Body of pancreas (tissue), 4 donors: ENCODE data around the gene COX6B1. TPM values are rescaled to one million over a fixed set of nuclear protein-coding genes. Genes with fewer than 3 reads are reported as not detected.

Source experiments
- ATAC-seq: fragments of 150-250 bp; one replicate; pipeline ENCODE4 v1.9.1; 2016
- DNase-seq, 4 donors: peaks; one replicate each; pipeline ENCODE4 v3.0.0-alpha.2; 2019
- H3K27ac ChIP-seq, 4 donors: fragments of 200-600 bp; sonication (generic); 1 replicate in 3 of 4; 2 replicates in 1 of 4; pipeline versions ENCODE4 v1.5.1 to v1.6.1; 2016 to 2019; ENCODE audit warnings: mild to moderate bottlenecking in 1 of 4, mixed read lengths in 1 of 4, moderate library complexity in 1 of 4
- H3K27me3 ChIP-seq, 2 donors: fragments of 200-600 bp; sonication (generic); one replicate each; pipeline ENCODE4 v1.6.0; 2016; ENCODE audit warnings: mild to moderate bottlenecking in 1 of 2
- H3K36me3 ChIP-seq, 2 donors: fragments of 200-600 bp; sonication (generic); replicated peaks in 1 of 2; 2 replicates each; pipeline ENCODE4 v1.5.1; 2016; ENCODE audit warnings: low read depth in 2 of 2; ENCODE audit not compliant: insufficient read depth in 1 of 2
- H3K4me1 ChIP-seq: fragments of 200-600 bp; sonication (generic); one replicate; pipeline ENCODE4 v1.6.0; 2016
- H3K4me3 ChIP-seq, 2 donors: fragments of 200-600 bp; sonication (generic); 1 replicate in 1 of 2; 2 replicates in 1 of 2; pipeline ENCODE4 v1.5.1; 2016 to 2019
- H3K9me3 ChIP-seq, 3 donors: fragments of 200-600 bp; sonication (generic); 1 replicate in 2 of 3; 2 replicates in 1 of 3; pipeline ENCODE4 v1.5.1; 2016
- CTCF ChIP-seq, 7 experiments: fragments of 450-650 bp in 4 of 7; fragments of 200-600 bp in 3 of 7; sonication (generic) in 3 of 7; IDR thresholded peaks; one replicate each; pipeline ENCODE4 v1.5.1; 2016 to 2019; ENCODE audit warnings: antibody characterized with exemption in 7 of 7
- POLR2A ChIP-seq, 3 donors: fragments of 450-650 bp; IDR thresholded peaks; one replicate each; pipeline ENCODE4 v1.6.1; 2016; ENCODE audit warnings: antibody characterized with exemption in 3 of 3, mild to moderate bottlenecking in 2 of 3
- WGBS, 2 donors: methylation state at CpG; one replicate each; pipeline ENCODE4 v1.1.5; 2017; 5-methylcytosine and 5-hydroxymethylcytosine counted together
- intact Hi-C: fragments of 100-400 bp; cut with DNase I; formaldehyde crosslinking; loops from one replicate; pipeline ENCODE4 v1.15.1; 2023
- total RNA-seq, 2 donors: library from RNA; depleted of rRNA; stranded (reverse); fragments of >200 nt; gene quantifications; one replicate each; pipeline ENCODE4 v1.1.0, GENCODE V29; 2016

COX6B1 gene
- total RNA-seq, 2 donors from 2014 or later: 134 to 151 TPM

- DNase-seq (no peak), ATAC-seq (no peak)
- Histone ChIP-seq H3K27me3 (no peaks in the 10 kb centered on the region), H3K4me3 (no peak overlapping the region), H3K27ac (no peak overlapping the region), H3K9me3 (no peaks in the 10 kb centered on the region), H3K36me3 (no peaks in the 10 kb centered on the region), H3K4me1 (peaks cover 1% of the 10 kb centered on the region)
- TF ChIP-seq CTCF (IDR thresholded peaks at IDR 0.05): no peak
- TF ChIP-seq POLR2A (IDR thresholded peaks at IDR 0.05): no peak
- intact Hi-C loops: no loop called here
- 30 to 58% methylated on average over 4 of the region's 4 CpGs for WGBS, 2 donors
Measured at GRCh38 chr19:35696835-35697234, 48.7 kb downstream of the COX6B1 start.

- peak overlapping the region; percentile 81 to 95 (median 86) for H3K27ac ChIP-seq
- 1% methylated on average over 49 of the region's 50 CpGs; no CpG with 5 or more reads in 1 of the 2 donors for WGBS, 2 donors
Measured at GRCh38 chr19:35702223-35703012, 54.3 kb downstream of the COX6B1 start.

GRCh38 chr19:35703343-35703742, 55.2 kb downstream of the COX6B1 start:
- peak; percentile 72 for ATAC-seq
- Histone ChIP-seq H3K27me3 (no peaks in the 10 kb centered on the region), H3K27ac (peak overlapping the region; percentile 81 to 95 (median 86)), H3K9me3 (no peaks in the 10 kb centered on the region), H3K4me1 (peaks cover 15% of the 10 kb centered on the region), H3K4me3 (no peak overlapping the region), H3K36me3 (no peaks in the 10 kb centered on the region)
- 27 to 44% methylated on average over 6 to 9 of the region's 9 CpGs for whole genome bisulfite sequencing, 2 donors
- peak; percentile 75 to 85 (median 84) for DNase-seq
- intact Hi-C loops: no loop called here
- TF ChIP-seq CTCF (IDR thresholded peaks at IDR 0.05) (no peak), POLR2A (IDR thresholded peaks at IDR 0.05) (no peak)

More at GRCh38 chr19:35702223-35703012, 54.3 kb downstream of the COX6B1 start:
- Histone ChIP-seq H3K27me3 (no peaks in the 10 kb centered on the region), H3K36me3 (no peaks in the 10 kb centered on the region), H3K4me3 (peak overlapping the region; percentile 1 to 15), H3K9me3 (no peaks in the 10 kb centered on the region), H3K4me1 (peaks cover 15% of the 10 kb centered on the region)
- DNase-seq (peak; percentile 95 to 99 (median 98)), ATAC-seq (peak; percentile 97)
- intact Hi-C loops: no loop called here
- TF ChIP-seq CTCF (IDR thresholded peaks at IDR 0.05) (peak in 1 of 7 experiments; percentile 11), POLR2A (IDR thresholded peaks at IDR 0.05) (peak; percentile 58 to 83 (median 72))

- intact Hi-C loops: no loop called here
- Histone ChIP-seq H3K27ac (peak within 1 kb of the TSS in 3 of 4 donors; percentile 81 to 89 (median 82)), H3K9me3 (no peaks in the 10 kb centered on the region), H3K4me1 (peaks cover 15% of the 10 kb centered on the region), H3K4me3 (no peak within 1 kb of the TSS), H3K36me3 (no peaks in the 10 kb centered on the region), H3K27me3 (no peaks in the 10 kb centered on the region)
- ATAC-seq: no peak
- no peak for TF ChIP-seq CTCF (IDR thresholded peaks at IDR 0.05)
- TF ChIP-seq POLR2A (IDR thresholded peaks at IDR 0.05): no peak
- DNase-seq: peak in 1 of 4 donors; percentile 28
- WGBS, 2 donors: 66 to 70% methylated on average over 4 to 24 of the region's 24 CpGs
Measured at GRCh38 chr19:35704218-35704617, 56.1 kb downstream of the COX6B1 start, which contains the start of gene ZBTB32. Gene ZBTB32, plus strand, starts transcription at chr19:35704558. Its CDS starts 10,069 bp downstream, at chr19:35714627.

Other genes with a start within 250 kb of the COX6B1 start
- not detected for gene FFAR2, start 200.1 kb upstream of the COX6B1 start, total RNA-seq
- gene KRTDAP, start 157.9 kb upstream of the COX6B1 start, total RNA-seq: not detected
- gene DMKN, start 134.7 kb upstream of the COX6B1 start, total RNA-seq: 100 to 1,000 TPM; 146 TPM
- not detected for gene SBSN, start 120.0 kb upstream of the COX6B1 start, total RNA-seq
- gene GAPDHS, start 114.9 kb upstream of the COX6B1 start, total RNA-seq: not detected
- gene TMEM147, start 102.7 kb upstream of the COX6B1 start, total RNA-seq: 10 to 100 TPM; 59.4 to 67.9 TPM
- gene ATP4A, start 84.7 kb upstream of the COX6B1 start, total RNA-seq: 1 to 10 TPM in 1 of 2 donors, not detected in 1; 8.2 TPM
- gene PMIS2, start 62.1 kb upstream of the COX6B1 start, total RNA-seq: not detected
- gene HAUS5, start 35.6 kb upstream of the COX6B1 start, total RNA-seq: 10 to 100 TPM in 1 of 2 donors, 1 to 10 TPM in 1; 9.6 to 14.5 TPM
- gene RBM42, start 19.3 kb upstream of the COX6B1 start, total RNA-seq: 10 to 100 TPM; 26.7 to 65.3 TPM
- gene ETV2, start 6.6 kb upstream of the COX6B1 start, total RNA-seq: not detected
- not detected for gene UPK1A, start 18.2 kb downstream of the COX6B1 start, total RNA-seq
- not detected for gene ZBTB32, start 56.2 kb downstream of the COX6B1 start, total RNA-seq
- gene KMT2B, start 69.7 kb downstream of the COX6B1 start, total RNA-seq: 10 to 100 TPM; 18.7 to 31.6 TPM
- gene IGFLR1, start 94.1 kb downstream of the COX6B1 start, total RNA-seq: 10 to 100 TPM in 1 of 2 donors, 1 to 10 TPM in 1; 6.0 to 11.2 TPM
- 10 to 100 TPM; 26.2 to 83.4 TPM for gene U2AF1L4, start 97.1 kb downstream of the COX6B1 start, total RNA-seq
- gene PSENEN, start 97.3 kb downstream of the COX6B1 start, total RNA-seq: 10 to 100 TPM; 10.6 to 21.1 TPM
- gene LIN37, start 100.3 kb downstream of the COX6B1 start, total RNA-seq: 1 to 10 TPM; 6.7 to 7.6 TPM
- 100 to 1,000 TPM in 1 of 2 donors, 10 to 100 TPM in 1; 35.0 to 117 TPM for gene HSPB6, start 108.7 kb downstream of the COX6B1 start, total RNA-seq
- 10 to 100 TPM in 1 of 2 donors, 1 to 10 TPM in 1; 7.3 to 14.2 TPM for gene PROSER3, start 109.9 kb downstream of the COX6B1 start, total RNA-seq
- 10 to 100 TPM in 1 of 2 donors, 1 to 10 TPM in 1; 8.6 to 71.5 TPM for gene ARHGAP33, start 127.2 kb downstream of the COX6B1 start, total RNA-seq
- gene PRODH2, start 164.5 kb downstream of the COX6B1 start, total RNA-seq: 1 to 10 TPM in 1 of 2 donors, under 1 TPM in 1; 0.99 to 3.9 TPM
- 10 to 100 TPM; 14.0 to 33.6 TPM for gene NPHS1, start 204.2 kb downstream of the COX6B1 start, total RNA-seq
- 10 to 100 TPM; 42.5 to 75.5 TPM for gene KIRREL2, start 208.6 kb downstream of the COX6B1 start, total RNA-seq
- gene APLP1, start 220.3 kb downstream of the COX6B1 start, total RNA-seq: 10 to 100 TPM; 40.9 to 47.0 TPM